GM12878 (cell line): ENCODE measurements around the gene FUT8.

ENCODE experiments used
- CHD2 ChIP-seq: IDR thresholded peaks from 2 replicates; pipeline ENCODE4 v1.6.1; 2011; ENCODE audit warnings: low read depth, low read length, improper control_type of control experiment, borderline replicate concordance
- CTCF ChIP-seq, 3 experiments: IDR thresholded peaks in 2 of 3; conservative IDR thresholded peaks in 1 of 3; 2 replicates each; pipeline ENCODE4 v1.5.1; 2011; ENCODE audit warnings: low read depth in 3 of 3, low read length in 3 of 3, mild to moderate bottlenecking in 3 of 3, control low read depth in 2 of 3, moderate library complexity in 2 of 3, inconsistent platforms in 1 of 3, mixed read lengths in 1 of 3; ENCODE audit not compliant: control insufficient read depth in 2 of 3, insufficient read depth in 1 of 3; ENCODE audit errors: extremely low read depth in 1 of 3
- GATAD2B ChIP-seq: fragments of 450-650 bp; conservative IDR thresholded peaks from 2 replicates; pipeline ENCODE4 v1.6.1; 2017; ENCODE audit warnings: low read depth, mild to moderate bottlenecking, moderate library complexity
- HDAC6 ChIP-seq: fragments of 200-600 bp; sonication (generic); IDR thresholded peaks from one replicate; pipeline ENCODE4 v1.8.0; 2017; ENCODE audit warnings: antibody characterized with exemption; ENCODE audit not compliant: unreplicated experiment
- MYB ChIP-seq: fragments of 150-350 bp; IDR thresholded peaks from 2 replicates; pipeline ENCODE4 v1.6.1; 2014; ENCODE audit warnings: mild to moderate bottlenecking, low read depth, low read length, borderline replicate concordance
- POLR2A ChIP-seq: IDR thresholded peaks from 2 replicates; pipeline ENCODE4 v1.6.1; 2011; ENCODE audit warnings: low read depth, mild to moderate bottlenecking, low read length
- RAD21 ChIP-seq: IDR thresholded peaks from 2 replicates; pipeline ENCODE4 v1.6.1; 2011; ENCODE audit warnings: mild to moderate bottlenecking, low read depth, low read length, moderate library complexity; ENCODE audit not compliant: insufficient read depth
- TAF1 ChIP-seq: IDR thresholded peaks from 2 replicates; pipeline ENCODE4 v1.6.1; 2011; ENCODE audit warnings: mild to moderate bottlenecking, low read depth, low read length, borderline replicate concordance
- USF1 ChIP-seq: IDR thresholded peaks from 2 replicates; pipeline ENCODE4 v1.6.1; 2011; ENCODE audit warnings: borderline replicate concordance, low read depth, mild to moderate bottlenecking, moderate library complexity, mixed read lengths, low read length; ENCODE audit not compliant: insufficient read depth; ENCODE audit errors: extremely low read length
- USF2 ChIP-seq: IDR thresholded peaks from 2 replicates; pipeline ENCODE4 v1.6.1; 2011; ENCODE audit warnings: low read depth, low read length, improper control_type of control experiment, borderline replicate concordance

GRCh38 chr14:65421201-65421981 lies 8.9 kb downstream of the FUT8 start:
- no peak for TF ChIP-seq CTCF (IDR thresholded peaks at IDR 0.05 in 2 of 3, conservative IDR thresholded peaks at IDR 0.05 in 1 of 3; ENCODE audit: control insufficient read depth in 2 of 3, extremely low read depth in 1 of 3, insufficient read depth in 1 of 3, low read depth in 3 of 3, low read length in 3 of 3)
- TF ChIP-seq TAF1: no peak
- TF ChIP-seq USF1: no peak
- TF ChIP-seq CHD2: no peak
- no peak for TF ChIP-seq HDAC6
- no peak for TF ChIP-seq RAD21
- TF ChIP-seq MYB: no peak
- no peak for TF ChIP-seq USF2
- TF ChIP-seq GATAD2B: no peak
- TF ChIP-seq POLR2A: no peak
